Esophagus muscularis mucosa (tissue), 4 donors: ENCODE results near the gene DYNLT2B. TPM values are rescaled to one million over a fixed set of nuclear protein-coding genes. Genes with fewer than 3 reads are reported as not detected.

Source experiments
- DNase-seq: peaks from one replicate; pipeline ENCODE4 v3.0.0-alpha.2; 2017; ENCODE audit errors: extremely low spot score
- H3K27ac ChIP-seq, 4 donors: fragments of 200-600 bp; sonication (generic); replicated peaks in 1 of 4; 1 replicate in 3 of 4; 2 replicates in 1 of 4; pipeline ENCODE4 v1.5.1; 2016 to 2019; ENCODE audit warnings: mild to moderate bottlenecking in 1 of 4
- H3K27me3 ChIP-seq, 4 donors: fragments of 200-600 bp; sonication (generic); one replicate each; pipeline versions ENCODE4 v1.5.1 to v1.6.0; 2016 to 2019
- H3K36me3 ChIP-seq, 4 donors: fragments of 200-600 bp; sonication (generic); one replicate each; pipeline ENCODE4 v1.5.1; 2016 to 2019
- H3K4me1 ChIP-seq, 4 donors: fragments of 200-600 bp; sonication (generic); one replicate each; pipeline ENCODE4 v1.5.1; 2016 to 2019
- H3K4me3 ChIP-seq, 4 donors: fragments of 200-600 bp; sonication (generic); 1 replicate in 2 of 4; 2 replicates in 2 of 4; pipeline ENCODE4 v1.5.1; 2016 to 2019; ENCODE audit warnings: mild to moderate bottlenecking in 4 of 4, moderate library complexity in 1 of 4
- H3K9me3 ChIP-seq, 4 donors: fragments of 200-600 bp; sonication (generic); 1 replicate in 3 of 4; 2 replicates in 1 of 4; pipeline ENCODE4 v1.5.1; 2016 to 2019
- CTCF ChIP-seq, 3 experiments: fragments of 200-600 bp in 2 of 3; fragments of 450-650 bp in 1 of 3; sonication (generic) in 2 of 3; IDR thresholded peaks; one replicate each; pipeline ENCODE4 v1.5.1; 2017 to 2019; ENCODE audit warnings: antibody characterized with exemption in 3 of 3, mild to moderate bottlenecking in 2 of 3, moderate library complexity in 1 of 3
- EP300 ChIP-seq: sonication (generic); formaldehyde crosslinking; IDR thresholded peaks from one replicate; pipeline ENCODE4 v1.6.1; 2017; ENCODE audit warnings: antibody characterized with exemption
- POLR2A ChIP-seq: fragments of 450-650 bp; IDR thresholded peaks from one replicate; pipeline ENCODE4 v1.6.1; 2017; ENCODE audit warnings: antibody characterized with exemption, moderate library complexity, mild to moderate bottlenecking, low read depth
- POLR2AphosphoS5 ChIP-seq, 2 donors: sonication (generic); formaldehyde crosslinking; IDR thresholded peaks; one replicate each; pipeline ENCODE4 v1.6.1; 2017; ENCODE audit warnings: antibody characterized with exemption in 2 of 2
- WGBS: methylation state at CpG from one replicate; pipeline ENCODE4 v1.1.5; 2018; 5-methylcytosine and 5-hydroxymethylcytosine counted together
- intact Hi-C: fragments of 100-400 bp; cut with DNase I; formaldehyde crosslinking; loops from one replicate; pipeline ENCODE4 v1.15.1; 2023
- total RNA-seq, 4 donors: library from RNA; depleted of rRNA; stranded (reverse); fragments of >200 nt; gene quantifications; one replicate each; pipeline versions ENCODE4 v1.1.0 to v1.2.1, GENCODE V29; 2016

DYNLT2B gene
- total RNA-seq, 4 donors from 2014 or later: 5.3 to 9.5 (median 6.8) TPM

GRCh38 chr3:196288141-196288460, 29.9 kb downstream of the DYNLT2B start:
- no peak for DNase-seq
- Histone ChIP-seq H3K4me3 (peak overlapping the region; percentile 71 to 85 (median 82)), H3K4me1 (peaks cover 32 to 42% (median 37%) of the 10 kb centered on the region in 4 donors), H3K27ac (peak overlapping the region; percentile 83 to 90 (median 90)), H3K9me3 (no peaks in the 10 kb centered on the region), H3K36me3 (no peaks in the 10 kb centered on the region), H3K27me3 (no peaks in the 10 kb centered on the region)
- under 1% methylated on average over 16 of the region's 17 CpGs for WGBS
- intact Hi-C loops: no loop called here
- TF ChIP-seq CTCF (IDR thresholded peaks at IDR 0.05) (no peak), EP300 (no peak), POLR2AphosphoS5 (IDR thresholded peaks at IDR 0.05) (no peak), POLR2A (no peak)

GRCh38 chr3:196287440-196288140, 30.4 kb downstream of the DYNLT2B start, which contains the start of gene PCYT1A:
TSS of gene PCYT1A (minus strand) at chr3:196287726. CDS start at chr3:196270531, 17,195 bp downstream.
- intact Hi-C loops: no loop called here
- TF ChIP-seq POLR2AphosphoS5 (IDR thresholded peaks at IDR 0.05) (peak; percentile 85 to 92), CTCF (IDR thresholded peaks at IDR 0.05) (no peak), POLR2A (peak; percentile 39)
- peak within 1 kb of the TSS; percentile 71 to 85 (median 82) for H3K4me3 ChIP-seq
- WGBS: 1% methylated on average over 28 of the region's 55 CpGs
- peaks cover 34 to 44% (median 38%) of the 10 kb centered on the region in 4 donors for H3K4me1 ChIP-seq
- no peaks in the 10 kb centered on the region for H3K27me3 ChIP-seq
- no peaks in the 10 kb centered on the region for H3K36me3 ChIP-seq
- H3K9me3 ChIP-seq: no peaks in the 10 kb centered on the region
- DNase-seq: peak; percentile 97
- H3K27ac ChIP-seq: peak within 1 kb of the TSS; percentile 83 to 90 (median 90)

- intact Hi-C loops: no loop called here
- no peak for DNase-seq
- Histone ChIP-seq H3K9me3 (no peaks in the 10 kb centered on the region), H3K27me3 (no peaks in the 10 kb centered on the region), H3K27ac (peak overlapping the region; percentile 83 to 90 (median 90)), H3K36me3 (no peaks in the 10 kb centered on the region), H3K4me3 (peak overlapping the region; percentile 71 to 85 (median 82)), H3K4me1 (peaks cover 34 to 45% (median 38%) of the 10 kb centered on the region in 4 donors)
- WGBS: under 1% methylated on average over 15 of the region's 22 CpGs
- TF ChIP-seq POLR2A (no peak), POLR2AphosphoS5 (IDR thresholded peaks at IDR 0.05) (no peak), CTCF (IDR thresholded peaks at IDR 0.05) (no peak), EP300 (no peak)
Measured at GRCh38 chr3:196287090-196287439, 31.0 kb downstream of the DYNLT2B start.

GRCh38 chr3:196284396-196284795, 33.6 kb downstream of the DYNLT2B start:
- WGBS: 26% methylated on average over 3 of the region's 3 CpGs
- no peak overlapping the region for H3K27ac ChIP-seq
- no peak overlapping the region for H3K4me3 ChIP-seq
- peaks cover 42 to 50% (median 48%) of the 10 kb centered on the region in 4 donors for H3K4me1 ChIP-seq
- H3K27me3 ChIP-seq: no peaks in the 10 kb centered on the region
- intact Hi-C loops: no loop called here
- DNase-seq: no peak
- TF ChIP-seq POLR2A: no peak
- TF ChIP-seq EP300: no peak
- no peak for TF ChIP-seq CTCF (IDR thresholded peaks at IDR 0.05)
- TF ChIP-seq POLR2AphosphoS5 (IDR thresholded peaks at IDR 0.05): no peak
- no peaks in the 10 kb centered on the region for H3K9me3 ChIP-seq
- H3K36me3 ChIP-seq: no peaks in the 10 kb centered on the region

- peaks cover 48 to 58% (median 56%) of the 10 kb centered on the region in 4 donors for H3K4me1 ChIP-seq
- DNase-seq: no peak
- 88% methylated on average over 4 of the region's 4 CpGs for WGBS
- no peak for TF ChIP-seq EP300
- no peak for TF ChIP-seq CTCF (IDR thresholded peaks at IDR 0.05)
- no peak for TF ChIP-seq POLR2AphosphoS5 (IDR thresholded peaks at IDR 0.05)
- no peak for TF ChIP-seq POLR2A
- no peaks in the 10 kb centered on the region for H3K27me3 ChIP-seq
- H3K27ac ChIP-seq: no peak overlapping the region
- no peaks in the 10 kb centered on the region for H3K9me3 ChIP-seq
- H3K4me3 ChIP-seq: no peak overlapping the region
- no peaks in the 10 kb centered on the region for H3K36me3 ChIP-seq
- intact Hi-C loops: no loop called here
Measured at GRCh38 chr3:196281962-196282361, 36.1 kb downstream of the DYNLT2B start.
